Uterine smooth muscle cell (primary cell): ENCODE results near the gene PPL. TPM values are rescaled to one million over a fixed set of nuclear protein-coding genes. Genes with fewer than 3 reads are reported as not detected.

ENCODE experiments used
- total RNA-seq: library from RNA; depleted of rRNA; stranded (reverse); fragments of >200 nt; gene quantifications from 2 replicates; pipeline ENCODE4 v1.2.3, GENCODE V29; 2014

The PPL gene, protein sequence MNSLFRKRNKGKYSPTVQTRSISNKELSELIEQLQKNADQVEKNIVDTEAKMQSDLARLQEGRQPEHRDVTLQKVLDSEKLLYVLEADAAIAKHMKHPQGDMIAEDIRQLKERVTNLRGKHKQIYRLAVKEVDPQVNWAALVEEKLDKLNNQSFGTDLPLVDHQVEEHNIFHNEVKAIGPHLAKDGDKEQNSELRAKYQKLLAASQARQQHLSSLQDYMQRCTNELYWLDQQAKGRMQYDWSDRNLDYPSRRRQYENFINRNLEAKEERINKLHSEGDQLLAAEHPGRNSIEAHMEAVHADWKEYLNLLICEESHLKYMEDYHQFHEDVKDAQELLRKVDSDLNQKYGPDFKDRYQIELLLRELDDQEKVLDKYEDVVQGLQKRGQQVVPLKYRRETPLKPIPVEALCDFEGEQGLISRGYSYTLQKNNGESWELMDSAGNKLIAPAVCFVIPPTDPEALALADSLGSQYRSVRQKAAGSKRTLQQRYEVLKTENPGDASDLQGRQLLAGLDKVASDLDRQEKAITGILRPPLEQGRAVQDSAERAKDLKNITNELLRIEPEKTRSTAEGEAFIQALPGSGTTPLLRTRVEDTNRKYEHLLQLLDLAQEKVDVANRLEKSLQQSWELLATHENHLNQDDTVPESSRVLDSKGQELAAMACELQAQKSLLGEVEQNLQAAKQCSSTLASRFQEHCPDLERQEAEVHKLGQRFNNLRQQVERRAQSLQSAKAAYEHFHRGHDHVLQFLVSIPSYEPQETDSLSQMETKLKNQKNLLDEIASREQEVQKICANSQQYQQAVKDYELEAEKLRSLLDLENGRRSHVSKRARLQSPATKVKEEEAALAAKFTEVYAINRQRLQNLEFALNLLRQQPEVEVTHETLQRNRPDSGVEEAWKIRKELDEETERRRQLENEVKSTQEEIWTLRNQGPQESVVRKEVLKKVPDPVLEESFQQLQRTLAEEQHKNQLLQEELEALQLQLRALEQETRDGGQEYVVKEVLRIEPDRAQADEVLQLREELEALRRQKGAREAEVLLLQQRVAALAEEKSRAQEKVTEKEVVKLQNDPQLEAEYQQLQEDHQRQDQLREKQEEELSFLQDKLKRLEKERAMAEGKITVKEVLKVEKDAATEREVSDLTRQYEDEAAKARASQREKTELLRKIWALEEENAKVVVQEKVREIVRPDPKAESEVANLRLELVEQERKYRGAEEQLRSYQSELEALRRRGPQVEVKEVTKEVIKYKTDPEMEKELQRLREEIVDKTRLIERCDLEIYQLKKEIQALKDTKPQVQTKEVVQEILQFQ (N-terminal part only)
- total RNA-seq, result 0.44 and 0.75 TPM in 2 replicates

GRCh38 chr16:4936991-4937781, at the start of gene PPL:
Gene PPL, minus strand, starts transcription at chr16:4937148. Its CDS starts 103 bp downstream, at chr16:4937045.

DNA sequence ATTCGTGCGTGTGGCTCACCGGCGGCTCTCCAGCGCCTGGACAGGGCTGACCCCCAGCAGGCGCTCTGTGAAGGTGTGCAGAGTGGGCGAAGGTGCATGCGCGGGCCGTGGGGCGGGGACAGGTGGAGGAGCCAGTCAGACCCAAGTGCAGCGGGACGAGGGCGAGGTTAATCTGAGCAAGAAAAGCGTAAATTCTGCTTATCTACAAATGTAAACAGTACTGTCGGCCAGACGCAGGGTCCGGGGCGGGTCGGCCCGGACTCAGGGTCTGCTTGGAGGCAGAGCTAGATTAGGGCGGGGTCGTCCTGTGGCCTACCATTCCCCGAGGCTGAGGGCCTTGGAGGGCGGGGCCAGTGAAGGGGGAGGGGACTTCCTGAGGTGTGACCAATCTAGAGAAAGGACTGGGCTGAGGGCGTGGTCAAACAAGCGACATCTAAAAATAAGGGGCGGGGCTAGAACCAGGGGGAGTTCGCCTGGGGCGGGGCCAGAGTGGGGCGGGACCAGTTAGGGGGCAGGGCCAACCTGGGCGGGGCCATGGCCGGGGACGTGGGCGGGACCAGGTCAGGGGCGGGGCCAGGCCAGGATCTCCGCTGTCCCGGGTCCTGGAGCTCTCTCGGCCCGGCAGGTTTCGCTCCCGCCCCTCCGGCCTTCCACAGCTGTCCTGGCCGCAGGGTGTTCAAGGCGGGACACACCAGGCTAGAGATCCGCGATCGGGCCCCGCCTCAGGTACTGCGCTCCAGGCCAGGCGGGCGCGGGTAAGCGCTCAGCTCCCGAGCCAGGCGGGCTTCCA, 21.0 kb upstream of the PPL start, which contains the start of gene SEC14L5:
TSS of gene SEC14L5 (plus strand) at position 611 of the 790 bp plus-strand sequence. CDS start 994 bp downstream, outside the sequence.

GRCh38 chr16:4846901-4847773, 89.8 kb downstream of the PPL start, which contains the start of the genes GLYR1 and UBN1:
Gene GLYR1, minus strand, starts transcription at chr16:4847288. Its CDS starts 23 bp downstream, at chr16:4847265.
Gene UBN1, plus strand, starts transcription at chr16:4847481. Its CDS starts 5,437 bp downstream, at chr16:4852918.

Other genes starting within 250 kb of the PPL start
- 25.4 and 31.8 TPM in 2 replicates for gene NUDT16L1, start 243.6 kb downstream of the PPL start, total RNA-seq
- gene ANKS3, start 202.9 kb downstream of the PPL start, total RNA-seq, result 28.7 and 34.0 TPM in 2 replicates
- gene DNAAF8, start 202.6 kb downstream of the PPL start, total RNA-seq, result 0.44 and 1.4 TPM in 2 replicates
- gene ZNF500, start 170.0 kb downstream of the PPL start, total RNA-seq, result 7.9 and 11.6 TPM in 2 replicates
- not detected in 2 replicates for gene SEPTIN12, start 148.8 kb downstream of the PPL start, total RNA-seq
- gene SMIM22, start 141.8 kb downstream of the PPL start, total RNA-seq, result not detected in 2 replicates
- 12.8 and 14.6 TPM in 2 replicates for gene ROGDI, start 134.5 kb downstream of the PPL start, total RNA-seq
- gene GLYR1, start 89.9 kb downstream of the PPL start, total RNA-seq, result 47.8 and 62.0 TPM in 2 replicates
- 19.3 and 22.0 TPM in 2 replicates for gene UBN1, start 89.7 kb downstream of the PPL start, total RNA-seq
- under 0.01 TPM in 1 of 2 replicates, not detected in the other for gene SEC14L5, start 21.2 kb upstream of the PPL start, total RNA-seq
- gene NAGPA, start 96.8 kb upstream of the PPL start, total RNA-seq, result 22.5 and 29.1 TPM in 2 replicates
- 0.12 and 0.22 TPM in 2 replicates for gene C16orf89, start 128.8 kb upstream of the PPL start, total RNA-seq
- gene ALG1, start 134.7 kb upstream of the PPL start, total RNA-seq, result 39.2 and 43.8 TPM in 2 replicates
- gene EEF2KMT, start 160.6 kb upstream of the PPL start, total RNA-seq, result 11.4 and 16.6 TPM in 2 replicates